ENCODE measurements around the gene CAMSAP3.

DNA sequence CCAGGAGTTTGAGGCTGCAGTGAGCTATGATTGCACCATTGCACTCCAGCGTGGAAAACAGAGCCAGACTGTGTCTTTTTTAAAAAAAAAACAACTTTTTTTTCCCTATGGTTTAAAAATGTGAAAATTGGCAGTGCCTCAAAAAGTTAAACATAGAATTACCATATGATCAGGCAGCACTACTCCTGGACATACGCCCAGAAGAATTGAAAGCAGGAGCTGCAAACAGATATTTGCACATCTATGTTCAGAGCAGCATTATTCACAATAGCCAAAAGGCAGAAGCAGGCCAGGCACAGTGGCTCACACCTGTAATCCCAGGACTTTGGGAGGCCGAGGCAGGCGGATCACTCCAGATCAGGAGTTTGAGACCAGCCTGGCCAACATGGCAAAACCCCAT, 69.4 kb downstream of the CAMSAP3 start:
- TF ChIP-seq CTCF (IDR thresholded peaks at IDR 0.05), result no peak
- no peak for TF ChIP-seq EZH2 (IDR thresholded peaks at IDR 0.05; ENCODE audit: borderline replicate concordance, insufficient read depth, low read depth, low read length, poor library complexity, severe bottlenecking)

Data from B cell (primary cell).